T-helper 2 cell treated with Interferon-gamma antibody and Interleukin-4, amounts not matched to agents 100 ng/mL and 5 ng/mL, for 36 hours (primary cell): ENCODE results near the gene ST3GAL4. TPM values are rescaled to one million over a fixed set of nuclear protein-coding genes. Genes with fewer than 3 reads are reported as not detected.

Experiments
- intact Hi-C: fragments of 100-400 bp; cut with micrococcal nuclease; formaldehyde crosslinking; loops from one replicate; pipeline ENCODE4 v1.15.1; 2023
- total RNA-seq: library from RNA; stranded (reverse); gene quantifications from 2 replicates; pipeline ENCODE4 v1.2.3, GENCODE V29; 2022

ST3GAL4 gene
- total RNA-seq, 1 donor from 2014 or later = 8.4 TPM

- intact Hi-C loops = loop anchor here (1.0 kb wide), 1 partner anchor 40 kb away; no protein-coding TSS in a partner anchor
These were observed 84.8 kb downstream of the ST3GAL4 start for GRCh38 chr11:126440276-126440675.

- intact Hi-C loops = loop anchor here (1.0 kb wide), 1 partner anchor 39 kb away; no protein-coding TSS in a partner anchor
These were observed 85.5 kb downstream of the ST3GAL4 start for GRCh38 chr11:126440792-126441514.

DNA sequence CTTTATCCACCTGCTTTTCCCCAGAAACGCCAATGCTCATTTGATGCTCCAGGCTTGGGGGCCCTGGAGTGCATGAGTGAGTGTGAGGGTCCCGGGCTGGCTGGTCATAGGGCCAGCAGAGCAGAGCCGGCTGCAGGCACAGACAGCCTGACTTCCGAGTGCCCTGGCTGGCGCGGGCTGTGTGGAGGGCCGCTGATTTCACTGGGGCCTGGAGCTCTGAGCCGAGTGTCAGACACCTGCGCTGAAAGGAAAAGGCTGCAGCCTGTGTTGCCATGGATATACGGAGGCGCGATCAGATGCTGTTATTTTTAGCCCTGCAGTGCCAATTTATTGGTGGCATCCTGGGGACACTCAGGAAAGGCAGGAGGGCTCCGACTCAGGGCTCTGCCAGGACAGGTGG is 87.6 kb downstream of the ST3GAL4 start:
- intact Hi-C loops = no loop called here

DNA sequence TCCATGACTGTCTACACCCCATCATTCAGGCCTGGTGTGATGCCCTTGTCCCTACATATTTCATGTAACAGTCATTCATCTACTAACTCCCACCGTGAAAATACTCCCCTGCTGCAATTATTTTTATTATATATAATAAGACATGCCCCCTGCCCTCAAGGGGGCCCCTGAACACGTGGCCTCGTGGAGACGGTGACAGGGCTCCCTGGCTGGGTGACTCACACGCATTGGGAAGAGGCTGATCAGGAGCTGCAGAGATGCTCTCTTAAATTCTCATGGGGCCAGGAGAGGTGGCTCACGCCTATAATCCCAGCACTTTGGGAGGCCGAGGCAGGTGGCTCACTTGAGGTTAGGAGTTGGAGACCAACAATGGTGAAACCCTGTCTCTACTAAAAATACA is 88.6 kb downstream of the ST3GAL4 start:
- intact Hi-C loops = no loop called here

GRCh38 chr11:126446581-126446980 is 91.1 kb downstream of the ST3GAL4 start:
- intact Hi-C loops = no loop called here

DNA sequence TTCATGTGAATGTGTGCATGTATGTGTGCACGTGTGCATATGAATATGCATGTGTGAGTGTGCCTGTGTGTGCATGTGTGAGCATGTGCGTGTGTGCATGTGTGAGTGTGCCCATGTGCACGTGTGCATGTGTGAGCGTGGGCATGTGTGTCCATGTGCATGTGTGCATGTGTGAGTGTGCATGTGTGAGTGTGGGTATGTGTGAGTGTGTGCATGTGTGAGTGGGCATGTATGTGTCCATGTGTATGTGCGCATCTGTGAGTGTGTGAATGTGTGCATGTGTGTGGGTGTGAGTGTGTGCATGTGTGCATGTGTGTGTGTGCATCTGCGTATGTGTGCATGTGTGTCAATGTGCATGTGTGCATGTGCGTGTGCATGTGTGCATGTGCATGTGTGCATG is 94.7 kb downstream of the ST3GAL4 start:
- intact Hi-C loops = no loop called here

GRCh38 chr11:126450806-126451205 is 95.3 kb downstream of the ST3GAL4 start:
- intact Hi-C loops = no loop called here

GRCh38 chr11:126451211-126451802 is 95.8 kb downstream of the ST3GAL4 start:
- intact Hi-C loops = no loop called here

DNA sequence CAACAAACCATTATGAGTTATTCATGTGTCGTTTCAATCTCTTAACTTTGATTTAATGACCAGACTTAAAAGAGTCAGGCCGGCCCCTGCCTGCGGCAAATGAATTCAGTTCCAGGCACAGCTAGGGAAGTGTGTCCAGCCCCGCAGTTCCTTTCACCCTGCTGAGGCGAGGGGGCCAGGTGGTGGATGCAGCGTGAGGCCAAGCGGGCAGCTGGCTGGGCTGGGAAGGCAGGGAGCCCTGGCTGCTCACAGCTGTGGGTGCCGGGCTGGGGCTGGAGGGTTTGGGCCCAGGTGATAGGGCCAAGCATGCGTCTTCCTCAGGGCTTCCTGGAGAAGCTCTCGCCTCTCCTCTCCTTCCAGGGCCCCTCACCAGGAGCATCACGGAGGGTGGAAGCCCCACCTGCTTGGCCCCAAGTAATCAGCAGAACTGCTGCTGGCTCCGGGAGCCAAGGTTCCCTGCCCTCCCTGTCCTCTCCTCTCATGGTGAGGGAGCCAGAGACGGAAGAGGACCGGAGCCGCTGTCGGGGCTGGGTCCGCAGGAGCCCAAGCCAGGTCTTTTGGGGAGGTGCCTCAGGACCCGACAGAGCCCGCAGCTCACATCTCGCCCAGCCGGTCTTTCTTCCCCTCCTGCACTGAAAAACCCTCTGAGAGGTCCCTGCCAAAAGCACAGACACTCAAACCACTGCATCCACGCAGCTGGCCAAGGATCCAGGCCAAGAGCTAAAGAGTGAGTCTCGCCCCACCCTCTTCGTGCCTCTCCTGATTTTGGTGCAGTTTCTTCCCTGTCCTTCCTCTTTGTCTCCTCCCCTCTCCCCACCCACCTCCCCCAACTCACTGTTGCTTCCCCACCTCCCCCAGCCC is 97.0 kb downstream of the ST3GAL4 start:
- intact Hi-C loops = no loop called here

DNA sequence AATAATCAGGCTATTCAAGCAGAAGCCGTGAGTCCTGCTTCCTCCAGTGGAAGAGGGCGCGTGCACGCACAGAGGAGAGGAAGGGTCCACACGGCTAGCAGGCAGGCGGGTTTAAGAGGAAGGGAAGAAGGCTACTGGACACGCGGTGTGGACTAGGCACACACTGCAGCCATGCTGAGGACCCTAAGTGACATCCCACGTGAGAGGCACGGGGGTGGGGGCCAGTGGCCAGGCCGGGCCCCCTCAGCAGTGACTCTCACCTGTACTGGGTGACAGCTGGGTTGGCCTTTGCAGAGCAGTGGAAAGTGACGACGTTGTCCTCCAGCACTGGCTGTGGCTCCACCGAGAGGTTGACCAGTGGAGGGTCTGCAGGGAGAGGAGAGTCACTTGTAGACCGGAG is 100.6 kb downstream of the ST3GAL4 start:
- intact Hi-C loops = no loop called here

- intact Hi-C loops = no loop called here
These were observed 101.5 kb downstream of the ST3GAL4 start for GRCh38 chr11:126456783-126457542.

- intact Hi-C loops = no loop called here
These were observed 102.3 kb downstream of the ST3GAL4 start for GRCh38 chr11:126457817-126458216.

DNA sequence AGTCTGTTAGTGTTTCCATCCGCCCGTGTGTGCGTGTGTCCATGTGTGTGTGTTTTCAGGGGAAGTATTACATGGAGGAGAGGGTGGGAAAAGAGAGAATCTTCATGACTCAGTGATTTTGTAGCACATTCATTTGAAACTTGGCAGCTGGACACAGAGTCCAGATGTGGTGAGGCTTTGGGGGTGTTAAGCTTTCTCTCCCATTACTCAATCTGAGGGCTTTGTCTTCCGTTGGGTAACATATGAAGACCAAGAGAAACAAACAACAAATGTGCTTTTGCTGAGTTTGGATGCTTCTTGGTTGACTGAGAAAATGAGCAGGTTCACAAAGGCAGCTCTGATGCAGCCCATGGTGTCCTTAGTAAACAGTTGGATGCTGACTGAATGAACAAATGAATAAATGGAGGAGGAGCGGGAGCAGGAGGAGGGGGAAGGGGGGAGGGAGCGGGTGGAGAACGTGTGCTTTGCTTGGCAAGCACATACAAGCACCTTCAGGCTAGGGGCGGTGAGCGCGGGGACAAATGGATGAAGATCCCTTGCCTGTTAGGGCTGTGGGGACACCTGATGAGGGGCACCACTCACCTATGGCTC is 104.3 kb downstream of the ST3GAL4 start:
- intact Hi-C loops = no loop called here

- intact Hi-C loops = no loop called here
These were observed 105.1 kb downstream of the ST3GAL4 start for GRCh38 chr11:126460417-126461095.

DNA sequence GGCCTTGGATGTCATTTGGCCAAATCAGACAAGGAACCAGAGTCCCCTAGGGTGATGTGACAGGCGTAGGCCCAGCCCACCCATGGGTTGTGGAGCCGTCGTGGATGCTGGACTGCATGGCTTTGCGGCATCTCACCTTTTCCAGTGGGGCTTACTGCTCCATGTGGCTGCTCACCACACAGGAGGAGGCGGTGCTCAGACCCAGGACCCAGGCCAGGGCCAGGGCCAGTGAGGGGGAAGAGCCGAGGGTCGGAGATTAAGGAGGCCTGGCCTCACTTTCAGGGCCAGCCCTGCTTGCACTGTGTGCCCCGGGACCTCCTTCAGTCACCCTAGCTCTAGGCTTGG is 105.6 kb downstream of the ST3GAL4 start:
- intact Hi-C loops = no loop called here

DNA sequence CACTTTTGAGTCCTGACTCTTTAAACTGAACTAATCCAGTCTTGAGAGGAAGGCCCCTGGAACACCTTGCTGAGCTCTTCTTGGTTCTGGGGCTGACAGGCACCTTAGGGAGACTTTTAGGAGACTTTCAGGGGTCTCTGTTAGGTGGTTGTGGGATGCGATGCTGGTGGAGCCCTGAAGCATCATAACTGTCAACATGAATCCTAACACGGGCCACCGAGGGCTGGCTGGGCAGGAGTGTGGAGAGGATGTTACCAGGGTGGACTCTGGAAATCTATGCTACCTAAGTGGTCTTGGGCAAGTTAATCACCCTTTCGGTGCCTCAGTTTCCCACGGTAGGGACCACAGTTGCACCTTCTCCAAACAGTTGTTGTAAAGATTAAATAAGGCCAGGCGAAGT is 106.5 kb downstream of the ST3GAL4 start:
- intact Hi-C loops = no loop called here

- intact Hi-C loops = no loop called here
These were observed 106.9 kb downstream of the ST3GAL4 start for GRCh38 chr11:126462422-126462821.
